Activated naive CD8-positive, alpha-beta T cell treated with anti-CD3 and anti-CD28 coated beads for 36 hours (primary cell): ENCODE data around the gene EFEMP1. TPM values are rescaled to one million over a fixed set of nuclear protein-coding genes. Genes with fewer than 3 reads are reported as not detected.
A peak's percentile ranks its signal among the peaks of the same experiment; 100 is the strongest.

Source experiments
- DNase-seq: peaks from one replicate; pipeline ENCODE4 v3.0.0; 2021
- H3K27ac Mint-ChIP-seq: one replicate; pipeline ENCODE4 v1.8.0; 2022; ENCODE audit warnings: mild to moderate bottlenecking, moderate library complexity, mixed read lengths
- H3K27me3 Mint-ChIP-seq: one replicate; pipeline ENCODE4 v1.8.0; 2022; ENCODE audit warnings: mild to moderate bottlenecking, mixed read lengths
- H3K36me3 Mint-ChIP-seq: one replicate; pipeline ENCODE4 v1.8.0; 2021; ENCODE audit warnings: mild to moderate bottlenecking, mixed read lengths
- H3K4me1 Mint-ChIP-seq: one replicate; pipeline ENCODE4 v1.8.0; 2021; ENCODE audit warnings: mixed read lengths
- H3K4me3 Mint-ChIP-seq: one replicate; pipeline ENCODE4 v1.8.0; 2022; ENCODE audit warnings: mild to moderate bottlenecking, moderate library complexity, mixed read lengths
- H3K9me3 Mint-ChIP-seq: one replicate; pipeline ENCODE4 v1.8.0; 2022; ENCODE audit warnings: mixed read lengths
- total RNA-seq, 2 experiments: library from RNA; stranded (reverse); gene quantifications; one replicate each; pipeline ENCODE4 v1.2.3, GENCODE V29; 2021

Gene EFEMP1
- total RNA-seq, 2 experiments from 2014 or later = not detected

GRCh38 chr2:55949211-55949610 lies 25.6 kb upstream of the EFEMP1 start:
- no peak for DNase-seq
- peaks cover 8% of the 10 kb centered on the region for H3K27me3 Mint-ChIP-seq
- H3K27ac Mint-ChIP-seq = no peak overlapping the region
- no peaks in the 10 kb centered on the region for H3K9me3 Mint-ChIP-seq
- H3K36me3 Mint-ChIP-seq = no peaks in the 10 kb centered on the region
- no peak overlapping the region for H3K4me3 Mint-ChIP-seq
- no peaks in the 10 kb centered on the region for H3K4me1 Mint-ChIP-seq

- H3K27ac Mint-ChIP-seq = no peak overlapping the region
- peaks cover 13% of the 10 kb centered on the region for H3K27me3 Mint-ChIP-seq
- DNase-seq = no peak
- H3K4me1 Mint-ChIP-seq = peaks cover 2% of the 10 kb centered on the region
- H3K9me3 Mint-ChIP-seq = no peaks in the 10 kb centered on the region
- H3K4me3 Mint-ChIP-seq = no peak overlapping the region
- H3K36me3 Mint-ChIP-seq = no peaks in the 10 kb centered on the region
Measured at GRCh38 chr2:55948176-55948923, 24.8 kb upstream of the EFEMP1 start.

DNA sequence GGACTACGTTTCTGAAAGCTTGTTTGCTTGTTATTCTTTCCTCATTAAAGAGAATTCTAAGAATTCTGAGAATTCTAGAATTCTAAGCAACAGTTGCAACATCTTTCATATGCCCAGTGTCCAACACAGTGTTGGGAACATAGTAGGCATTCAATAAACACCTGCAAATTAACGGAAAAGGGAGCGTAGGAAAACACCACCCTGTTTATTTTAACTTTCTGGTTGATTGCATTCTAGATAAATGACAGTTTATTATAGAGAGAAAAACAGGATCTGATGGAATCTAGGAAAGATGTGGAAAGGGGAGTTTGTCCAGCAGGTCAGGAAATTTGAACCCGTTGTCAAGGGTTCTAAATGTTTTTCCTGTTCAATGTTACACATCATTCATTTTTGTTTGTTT lies 24.2 kb upstream of the EFEMP1 start:
- Mint-ChIP-seq H3K9me3 (no peaks in the 10 kb centered on the region), H3K36me3 (no peaks in the 10 kb centered on the region), H3K4me1 (peaks cover 5% of the 10 kb centered on the region), H3K4me3 (no peak overlapping the region), H3K27me3 (peaks cover 13% of the 10 kb centered on the region), H3K27ac (no peak overlapping the region)
- DNase-seq = no peak

GRCh38 chr2:55946793-55947192 lies 23.2 kb upstream of the EFEMP1 start:
- DNase-seq = no peak
- H3K27ac Mint-ChIP-seq = no peak overlapping the region
- peaks cover 13% of the 10 kb centered on the region for H3K27me3 Mint-ChIP-seq

DNA sequence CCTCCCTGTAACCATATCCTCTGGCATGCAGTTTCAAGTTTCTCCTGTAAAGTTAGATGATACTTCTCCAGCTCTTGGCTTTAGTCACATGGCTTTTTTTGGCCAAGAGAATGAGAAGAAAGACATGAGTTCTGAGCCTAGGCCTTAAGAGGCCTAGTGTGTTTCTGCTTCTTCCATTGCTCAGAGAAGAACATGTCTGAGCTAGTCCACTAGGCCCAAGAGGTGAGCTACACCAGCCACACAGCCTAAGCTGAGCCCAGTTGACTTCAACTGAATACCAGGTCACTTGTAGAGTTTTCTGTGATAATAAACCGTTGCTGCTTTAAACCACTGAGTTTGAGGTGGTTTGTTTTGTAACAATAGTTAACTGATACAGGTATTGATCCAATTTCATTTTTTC lies 19.9 kb upstream of the EFEMP1 start:
- DNase-seq = no peak
- H3K9me3 Mint-ChIP-seq = no peaks in the 10 kb centered on the region
- no peaks in the 10 kb centered on the region for H3K36me3 Mint-ChIP-seq
- H3K27ac Mint-ChIP-seq = no peak overlapping the region
- no peak overlapping the region for H3K4me3 Mint-ChIP-seq
- H3K27me3 Mint-ChIP-seq = peaks cover 10% of the 10 kb centered on the region
- peaks cover 5% of the 10 kb centered on the region for H3K4me1 Mint-ChIP-seq

More at GRCh38 chr2:55946793-55947192, 23.2 kb upstream of the EFEMP1 start:
- H3K4me3 Mint-ChIP-seq = no peak overlapping the region
- H3K4me1 Mint-ChIP-seq = peaks cover 5% of the 10 kb centered on the region
- no peaks in the 10 kb centered on the region for H3K9me3 Mint-ChIP-seq
- H3K36me3 Mint-ChIP-seq = no peaks in the 10 kb centered on the region

GRCh38 chr2:55936351-55936750 lies 12.8 kb upstream of the EFEMP1 start:
- Mint-ChIP-seq H3K4me3 (no peak overlapping the region), H3K27me3 (no peaks in the 10 kb centered on the region), H3K36me3 (no peaks in the 10 kb centered on the region), H3K27ac (no peak overlapping the region), H3K9me3 (no peaks in the 10 kb centered on the region), H3K4me1 (no peaks in the 10 kb centered on the region)
- DNase-seq = no peak

GRCh38 chr2:55934337-55934736 lies 10.8 kb upstream of the EFEMP1 start:
- H3K9me3 Mint-ChIP-seq = no peaks in the 10 kb centered on the region
- H3K36me3 Mint-ChIP-seq = no peaks in the 10 kb centered on the region
- no peak overlapping the region for H3K4me3 Mint-ChIP-seq
- no peak for DNase-seq
- H3K27ac Mint-ChIP-seq = no peak overlapping the region
- H3K4me1 Mint-ChIP-seq = no peaks in the 10 kb centered on the region
- H3K27me3 Mint-ChIP-seq = no peaks in the 10 kb centered on the region

GRCh38 chr2:55932843-55933242 lies 9.3 kb upstream of the EFEMP1 start:
- H3K9me3 Mint-ChIP-seq = no peaks in the 10 kb centered on the region
- DNase-seq = no peak
- no peaks in the 10 kb centered on the region for H3K27me3 Mint-ChIP-seq
- no peaks in the 10 kb centered on the region for H3K4me1 Mint-ChIP-seq
- H3K27ac Mint-ChIP-seq = no peak overlapping the region
- H3K36me3 Mint-ChIP-seq = no peaks in the 10 kb centered on the region
- H3K4me3 Mint-ChIP-seq = no peak overlapping the region

- no peaks in the 10 kb centered on the region for H3K9me3 Mint-ChIP-seq
- peaks cover 7% of the 10 kb centered on the region for H3K27me3 Mint-ChIP-seq
Measured at GRCh38 chr2:55931281-55931680, 7.7 kb upstream of the EFEMP1 start.

GRCh38 chr2:55929476-55929875 lies 5.9 kb upstream of the EFEMP1 start:
- no peaks in the 10 kb centered on the region for H3K9me3 Mint-ChIP-seq
- H3K27ac Mint-ChIP-seq = no peak overlapping the region
- no peak overlapping the region for H3K4me3 Mint-ChIP-seq
- DNase-seq = no peak
- peaks cover 21% of the 10 kb centered on the region for H3K27me3 Mint-ChIP-seq
- H3K4me1 Mint-ChIP-seq = no peaks in the 10 kb centered on the region
- no peaks in the 10 kb centered on the region for H3K36me3 Mint-ChIP-seq

More at GRCh38 chr2:55931281-55931680, 7.7 kb upstream of the EFEMP1 start:
- no peak for DNase-seq
- Mint-ChIP-seq H3K4me1 (no peaks in the 10 kb centered on the region), H3K27ac (no peak overlapping the region), H3K36me3 (no peaks in the 10 kb centered on the region), H3K4me3 (no peak overlapping the region)

GRCh38 chr2:55926974-55927373 lies 3.4 kb upstream of the EFEMP1 start:
- peaks cover 3% of the 10 kb centered on the region for H3K4me1 Mint-ChIP-seq
- DNase-seq = no peak
- peaks cover 44% of the 10 kb centered on the region for H3K27me3 Mint-ChIP-seq
- H3K9me3 Mint-ChIP-seq = no peaks in the 10 kb centered on the region
- peak overlapping the region; percentile 6 for H3K27ac Mint-ChIP-seq
- no peak overlapping the region for H3K4me3 Mint-ChIP-seq
- no peaks in the 10 kb centered on the region for H3K36me3 Mint-ChIP-seq

DNA sequence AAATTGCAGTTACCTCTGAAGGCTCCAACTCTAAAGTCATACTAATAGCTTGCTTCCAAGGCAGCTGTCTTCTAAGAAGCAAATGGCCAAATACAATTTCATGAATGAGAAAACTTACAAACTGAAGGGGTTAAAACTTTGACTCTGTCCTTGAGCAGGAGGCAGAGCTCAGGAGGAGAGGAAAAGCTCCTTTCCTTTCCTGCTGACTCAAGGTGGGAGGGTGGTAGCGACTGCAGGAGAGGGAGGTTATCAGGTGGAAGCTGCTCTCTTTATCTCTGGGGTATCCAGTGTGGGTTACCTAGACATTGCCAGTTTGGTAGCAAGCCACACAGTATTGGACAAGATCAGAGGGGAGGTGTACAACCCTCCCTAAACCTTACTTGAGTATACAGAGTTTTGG lies 2.7 kb upstream of the EFEMP1 start:
- H3K27me3 Mint-ChIP-seq = peaks cover 49% of the 10 kb centered on the region
- no peak overlapping the region for H3K4me3 Mint-ChIP-seq
- DNase-seq = no peak
- H3K4me1 Mint-ChIP-seq = peaks cover 3% of the 10 kb centered on the region
- H3K9me3 Mint-ChIP-seq = no peaks in the 10 kb centered on the region
- H3K36me3 Mint-ChIP-seq = no peaks in the 10 kb centered on the region
- no peak overlapping the region for H3K27ac Mint-ChIP-seq

- Mint-ChIP-seq H3K4me1 (peaks cover 3% of the 10 kb centered on the region), H3K27ac (no peak overlapping the region), H3K4me3 (no peak overlapping the region), H3K27me3 (peaks cover 56% of the 10 kb centered on the region), H3K36me3 (no peaks in the 10 kb centered on the region), H3K9me3 (no peaks in the 10 kb centered on the region)
- no peak for DNase-seq
Measured at GRCh38 chr2:55923982-55924321, 370 bp upstream of the EFEMP1 start.

DNA sequence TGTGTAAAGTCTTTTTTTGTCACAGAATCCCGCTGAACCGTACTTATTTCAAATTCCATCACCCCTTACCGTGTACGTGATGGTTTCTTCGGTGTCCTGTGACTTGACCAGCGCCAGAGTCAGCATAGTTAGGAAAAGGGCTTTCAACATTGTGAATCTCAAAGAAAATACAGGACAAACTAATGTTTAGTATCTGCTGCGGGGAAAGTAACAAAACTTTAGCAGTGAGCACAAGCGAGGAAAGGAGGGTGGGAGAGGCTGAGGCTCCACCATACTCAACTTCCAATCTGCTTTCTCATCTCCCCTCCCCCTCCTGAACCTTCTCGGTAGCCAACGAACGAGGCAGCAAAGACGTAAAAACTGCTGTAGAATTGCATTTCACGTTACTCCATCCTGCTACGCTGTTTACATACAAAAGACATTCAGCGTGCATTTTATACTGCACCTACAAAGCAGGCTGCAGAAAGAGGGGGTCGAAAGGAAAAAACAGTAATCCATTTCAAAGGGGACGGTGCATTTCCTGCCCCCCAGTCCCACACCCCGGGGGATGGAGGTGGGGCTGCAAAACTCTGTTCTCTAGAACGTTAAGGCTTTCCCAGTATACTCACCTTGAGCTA lies 1.2 kb downstream of the EFEMP1 start:
- Mint-ChIP-seq H3K4me1 (peaks cover 3% of the 10 kb centered on the region), H3K27ac (no peak overlapping the region), H3K4me3 (no peak overlapping the region), H3K9me3 (no peaks in the 10 kb centered on the region), H3K27me3 (peaks cover 56% of the 10 kb centered on the region), H3K36me3 (no peaks in the 10 kb centered on the region)
- DNase-seq = no peak

DNA sequence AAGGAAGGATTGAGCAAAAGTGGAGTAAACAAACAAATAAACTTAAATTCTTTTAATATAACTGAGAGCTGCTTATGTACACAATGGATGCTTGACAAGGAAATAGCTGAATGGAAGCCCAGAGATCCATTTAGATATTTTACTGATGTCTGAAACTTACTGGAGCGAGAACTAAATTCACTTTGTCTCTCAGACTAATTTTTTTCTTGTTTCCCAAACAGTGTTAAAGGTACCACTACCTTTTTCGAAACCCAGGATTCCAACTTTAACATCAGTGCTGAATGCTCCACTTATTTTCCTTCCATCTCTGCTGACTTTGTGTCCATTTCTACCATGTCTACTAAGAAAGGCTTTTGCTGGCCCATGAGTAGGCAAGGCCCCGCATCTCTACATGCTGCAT lies 4.0 kb downstream of the EFEMP1 start:
- no peak overlapping the region for H3K4me3 Mint-ChIP-seq
- H3K4me1 Mint-ChIP-seq = peaks cover 3% of the 10 kb centered on the region
- H3K36me3 Mint-ChIP-seq = no peaks in the 10 kb centered on the region
- H3K9me3 Mint-ChIP-seq = no peaks in the 10 kb centered on the region
- H3K27me3 Mint-ChIP-seq = peaks cover 35% of the 10 kb centered on the region
- H3K27ac Mint-ChIP-seq = no peak overlapping the region
- no peak for DNase-seq

- no peak overlapping the region for H3K27ac Mint-ChIP-seq
- peaks cover 3% of the 10 kb centered on the region for H3K4me1 Mint-ChIP-seq
Measured at GRCh38 chr2:55918856-55919255, 4.7 kb downstream of the EFEMP1 start.

More at GRCh38 chr2:55918856-55919255, 4.7 kb downstream of the EFEMP1 start:
- no peak overlapping the region for H3K4me3 Mint-ChIP-seq
- no peak for DNase-seq
- no peaks in the 10 kb centered on the region for H3K36me3 Mint-ChIP-seq
- no peaks in the 10 kb centered on the region for H3K9me3 Mint-ChIP-seq
- peaks cover 29% of the 10 kb centered on the region for H3K27me3 Mint-ChIP-seq
